Measurements from ENCODE around the gene TLE3.

TLE3 gene

DNA sequence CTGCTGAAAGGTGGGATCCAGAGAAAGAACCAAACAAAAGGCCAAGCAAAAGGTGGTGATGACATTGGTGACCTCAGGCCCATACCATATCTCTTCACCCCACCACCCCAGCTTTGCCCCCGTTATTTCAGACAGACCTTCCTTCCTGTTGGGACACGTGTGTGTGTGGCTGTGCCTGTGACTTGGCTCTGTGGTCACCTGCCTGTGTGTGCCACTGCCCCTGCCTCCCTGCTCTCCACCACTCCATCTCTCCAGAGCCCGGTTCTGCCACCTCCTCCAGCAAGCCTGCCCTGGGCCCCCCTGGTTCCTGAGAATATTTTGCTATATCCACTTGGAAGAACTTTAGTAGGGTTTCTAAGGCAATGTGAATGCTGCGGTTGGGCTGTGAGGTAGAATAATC is 28.6 kb upstream of the TLE3 start:
- TF ChIP-seq, protein P1, sequence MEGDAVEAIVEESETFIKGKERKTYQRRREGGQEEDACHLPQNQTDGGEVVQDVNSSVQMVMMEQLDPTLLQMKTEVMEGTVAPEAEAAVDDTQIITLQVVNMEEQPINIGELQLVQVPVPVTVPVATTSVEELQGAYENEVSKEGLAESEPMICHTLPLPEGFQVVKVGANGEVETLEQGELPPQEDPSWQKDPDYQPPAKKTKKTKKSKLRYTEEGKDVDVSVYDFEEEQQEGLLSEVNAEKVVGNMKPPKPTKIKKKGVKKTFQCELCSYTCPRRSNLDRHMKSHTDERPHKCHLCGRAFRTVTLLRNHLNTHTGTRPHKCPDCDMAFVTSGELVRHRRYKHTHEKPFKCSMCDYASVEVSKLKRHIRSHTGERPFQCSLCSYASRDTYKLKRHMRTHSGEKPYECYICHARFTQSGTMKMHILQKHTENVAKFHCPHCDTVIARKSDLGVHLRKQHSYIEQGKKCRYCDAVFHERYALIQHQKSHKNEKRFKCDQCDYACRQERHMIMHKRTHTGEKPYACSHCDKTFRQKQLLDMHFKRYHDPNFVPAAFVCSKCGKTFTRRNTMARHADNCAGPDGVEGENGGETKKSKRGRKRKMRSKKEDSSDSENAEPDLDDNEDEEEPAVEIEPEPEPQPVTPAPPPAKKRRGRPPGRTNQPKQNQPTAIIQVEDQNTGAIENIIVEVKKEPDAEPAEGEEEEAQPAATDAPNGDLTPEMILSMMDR (IDR thresholded peaks at IDR 0.05; ENCODE audit: low read depth, low read length, missing control alignments), result no peak
- no peak for DNase-seq (ENCODE audit: low read depth)
- H3K4me3 ChIP-seq (ENCODE audit: low read depth, low read length), result no peak overlapping the region

DNA sequence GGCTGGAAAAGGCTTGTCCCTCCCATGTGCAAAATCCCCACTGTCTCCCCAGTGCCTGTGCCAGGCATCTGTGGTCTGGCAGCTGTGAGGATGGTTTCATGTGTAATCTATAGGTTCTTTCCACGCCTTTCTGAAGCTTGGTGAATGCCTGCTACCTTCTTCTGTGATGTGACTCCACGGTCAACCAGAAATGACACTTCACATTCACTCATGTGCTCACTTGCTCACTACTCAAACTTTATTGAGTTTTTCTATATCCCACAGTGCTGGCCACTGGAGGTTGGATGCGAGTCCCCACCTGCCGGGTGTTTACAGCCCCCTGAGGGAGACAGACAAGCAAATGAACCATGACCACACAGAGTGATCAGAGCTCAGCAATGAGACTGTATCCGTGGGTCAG is 27.9 kb upstream of the TLE3 start:
- no peak for DNase-seq (ENCODE audit: low read depth)
- TF ChIP-seq, protein P1 (IDR thresholded peaks at IDR 0.05; ENCODE audit: low read depth, low read length, missing control alignments), result no peak
- H3K4me3 ChIP-seq (ENCODE audit: low read depth, low read length), result no peak overlapping the region

DNA sequence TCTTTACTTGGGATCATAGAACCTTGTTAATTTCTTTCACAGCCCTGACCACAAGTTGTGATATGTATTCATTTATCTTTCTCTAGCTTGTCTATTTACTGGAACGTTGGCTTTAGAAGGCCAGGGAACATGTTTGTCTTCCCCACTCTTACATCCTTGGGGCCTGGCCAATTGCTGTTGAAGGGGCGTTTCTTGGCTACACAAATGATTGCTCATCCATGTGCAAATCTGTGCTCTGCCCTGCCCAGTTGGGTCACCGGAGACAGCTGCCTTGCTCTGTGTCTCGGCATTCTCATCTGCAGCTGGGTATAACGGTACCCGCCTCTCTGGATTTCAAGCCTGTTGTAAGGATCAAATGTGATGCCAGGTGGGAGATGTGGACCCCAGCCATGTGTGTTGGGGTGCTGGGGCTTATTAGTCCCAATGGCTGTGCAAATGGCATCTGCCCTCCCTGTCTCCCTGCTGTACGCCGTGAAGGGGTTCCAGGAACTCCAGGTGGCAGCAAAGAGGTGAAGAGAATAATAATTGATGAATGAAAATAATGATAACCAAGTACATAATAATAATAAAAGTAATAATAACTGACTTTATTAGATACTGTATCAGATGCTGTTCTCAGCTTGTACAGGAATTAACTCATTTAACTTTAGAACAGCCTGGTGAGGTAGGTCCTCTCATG is 24.0 kb upstream of the TLE3 start:
- TF ChIP-seq, protein P1 (IDR thresholded peaks at IDR 0.05; ENCODE audit: low read depth, low read length, missing control alignments), result no peak
- DNase-seq (ENCODE audit: low read depth), result no peak

DNA sequence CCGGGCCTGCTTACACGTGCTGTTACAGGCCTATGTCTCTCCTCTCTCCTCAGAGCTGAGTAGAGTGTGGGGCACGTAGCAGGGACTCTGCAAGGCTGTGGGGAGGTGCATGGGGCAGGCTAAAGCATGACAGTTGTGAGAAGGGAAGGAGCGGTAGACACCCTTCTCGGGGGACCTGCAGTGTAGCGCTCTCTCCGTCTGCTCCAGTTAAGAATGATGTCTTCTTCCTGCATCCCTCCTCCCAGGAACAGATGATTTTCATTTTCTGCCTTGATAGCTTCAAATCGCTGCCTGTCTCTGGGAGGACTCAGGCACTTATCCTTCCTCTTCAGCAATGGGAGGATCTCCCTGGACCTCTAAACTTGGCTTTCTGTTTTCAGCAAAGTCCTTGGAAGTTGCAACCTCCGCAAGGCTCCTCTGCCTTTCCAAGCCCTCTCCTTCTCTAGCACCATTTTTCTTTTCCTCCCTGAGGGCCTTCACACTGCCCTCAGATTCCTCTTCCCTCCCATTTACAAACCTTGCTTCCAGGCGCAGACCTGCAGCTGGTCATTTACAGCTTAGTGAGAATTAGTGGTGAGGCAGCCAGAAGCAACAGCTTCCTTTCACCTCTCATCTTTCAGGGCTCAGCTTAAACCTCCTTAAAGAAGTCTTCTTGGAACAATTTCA is 23.4 kb upstream of the TLE3 start:
- DNase-seq (ENCODE audit: low read depth), result no peak
- TF ChIP-seq, protein P1 (IDR thresholded peaks at IDR 0.05; ENCODE audit: low read depth, low read length, missing control alignments), result no peak
- no peak overlapping the region for H3K4me3 ChIP-seq (ENCODE audit: low read depth, low read length)

More for the DNA sequence above, 24.0 kb upstream of the TLE3 start:
- H3K4me3 ChIP-seq (ENCODE audit: low read depth, low read length), result no peak overlapping the region

DNA sequence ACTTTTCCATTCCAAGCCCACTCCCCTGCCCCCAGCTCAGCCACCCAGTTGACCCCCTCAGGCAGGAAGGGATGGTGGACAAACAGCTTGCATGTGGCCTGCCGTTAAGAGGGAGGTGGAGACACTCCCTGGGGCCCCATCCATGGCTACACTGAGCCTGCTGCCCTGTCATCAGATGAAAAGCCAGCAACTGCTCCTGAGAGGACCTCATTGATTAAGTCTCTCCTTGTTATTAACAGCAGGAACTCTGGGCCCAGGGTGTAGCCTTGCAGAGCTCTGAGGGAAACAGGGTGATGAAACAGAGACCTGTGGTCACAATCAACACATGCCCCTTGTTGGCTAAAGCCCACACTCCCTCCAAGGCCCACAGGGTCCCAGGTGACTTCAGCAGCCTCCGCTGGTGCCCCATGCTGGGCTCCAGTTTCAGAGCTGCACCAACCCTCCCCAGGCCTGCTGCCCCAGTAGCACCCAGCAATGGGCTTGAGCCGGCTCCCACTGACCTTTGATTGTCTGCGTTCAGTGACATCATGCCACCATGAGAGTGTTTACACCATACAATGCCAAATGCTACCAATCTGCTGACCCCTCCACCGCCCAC is 22.3 kb upstream of the TLE3 start:
- TF ChIP-seq, protein P1 (IDR thresholded peaks at IDR 0.05; ENCODE audit: low read depth, low read length, missing control alignments), result no peak
- no peak for DNase-seq (ENCODE audit: low read depth)
- no peak overlapping the region for H3K4me3 ChIP-seq (ENCODE audit: low read depth, low read length)

DNA sequence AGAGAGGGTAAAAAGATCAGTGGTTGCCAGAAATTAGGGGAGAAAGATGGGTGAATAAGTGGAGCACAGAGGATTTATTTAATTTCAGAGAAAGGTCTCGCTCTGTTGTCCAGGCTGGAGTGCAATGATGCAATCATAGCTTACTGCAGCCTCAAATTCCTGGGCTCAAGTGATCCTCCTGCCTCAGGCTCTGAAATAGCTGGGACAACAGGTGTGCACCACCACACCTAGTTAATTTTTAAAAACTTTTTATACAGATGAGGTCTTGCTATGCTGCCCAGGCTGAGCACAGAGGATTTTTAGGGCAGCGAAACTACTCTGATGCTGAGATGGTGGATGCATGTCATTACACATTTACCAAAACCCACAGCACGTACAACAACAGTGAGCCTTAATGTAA is 20.9 kb upstream of the TLE3 start:
- H3K4me3 ChIP-seq (ENCODE audit: low read depth, low read length), result no peak overlapping the region
- TF ChIP-seq, protein P1 (IDR thresholded peaks at IDR 0.05; ENCODE audit: low read depth, low read length, missing control alignments), result no peak
- DNase-seq (ENCODE audit: low read depth), result no peak
